Measurements from ENCODE around the gene RPL37A. TPM values are rescaled to one million over a fixed set of nuclear protein-coding genes. Genes with fewer than 3 reads are reported as not detected.

The RPL37A gene
- total RNA-seq, 2 experiments from 2014 or later, result 2,315 to 2,375 TPM

DNA sequence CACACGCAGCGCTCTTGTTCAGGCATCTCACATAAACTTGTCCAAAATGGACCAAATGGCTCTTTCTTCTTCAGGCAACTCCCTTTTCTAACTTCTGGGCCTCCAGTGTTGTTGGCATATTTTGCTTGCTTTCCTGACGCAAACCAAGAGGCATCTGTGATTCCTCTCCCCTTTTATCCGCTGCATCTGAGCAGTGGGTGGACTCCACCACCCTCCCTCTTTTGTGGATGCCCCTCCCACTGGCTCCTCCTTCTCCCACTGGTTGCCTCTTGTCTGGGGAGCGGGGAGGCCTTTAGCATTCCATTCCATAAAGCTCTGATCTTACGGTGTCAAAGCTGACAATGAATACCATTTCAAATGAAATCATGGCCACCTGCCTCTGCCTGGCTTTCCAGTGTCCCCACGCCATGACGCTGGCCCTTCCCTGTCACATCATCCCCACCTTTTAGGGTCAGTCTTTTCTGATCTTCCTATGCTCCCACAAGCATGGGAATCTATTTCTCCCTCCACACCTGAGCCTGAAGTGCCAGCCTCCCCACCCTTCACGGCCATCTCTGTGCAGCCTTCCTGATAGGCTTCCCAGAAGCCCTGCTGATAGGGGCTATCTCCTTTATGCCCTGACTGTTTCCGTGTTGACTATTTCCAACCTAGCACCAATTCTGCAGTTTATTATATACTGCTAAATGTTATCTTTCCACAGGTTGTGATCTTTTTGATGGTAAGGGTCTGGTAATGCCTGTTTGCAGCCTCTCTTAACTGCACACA lies 51.5 kb downstream of the RPL37A start:
- Mint-ChIP-seq H3K36me3 (no peaks in the 10 kb centered on the region), H3K9me3 (no peaks in the 10 kb centered on the region), H3K4me3 (no peak overlapping the region), H3K4me1 (peaks cover 6% of the 10 kb centered on the region), H3K27ac (no peak overlapping the region), H3K27me3 (peaks cover 18% of the 10 kb centered on the region)
- POLR2A ChIA-PET, result no interaction called here
- DNase-seq (no peak), ATAC-seq (ENCODE audit: low read depth) (no peak)

DNA sequence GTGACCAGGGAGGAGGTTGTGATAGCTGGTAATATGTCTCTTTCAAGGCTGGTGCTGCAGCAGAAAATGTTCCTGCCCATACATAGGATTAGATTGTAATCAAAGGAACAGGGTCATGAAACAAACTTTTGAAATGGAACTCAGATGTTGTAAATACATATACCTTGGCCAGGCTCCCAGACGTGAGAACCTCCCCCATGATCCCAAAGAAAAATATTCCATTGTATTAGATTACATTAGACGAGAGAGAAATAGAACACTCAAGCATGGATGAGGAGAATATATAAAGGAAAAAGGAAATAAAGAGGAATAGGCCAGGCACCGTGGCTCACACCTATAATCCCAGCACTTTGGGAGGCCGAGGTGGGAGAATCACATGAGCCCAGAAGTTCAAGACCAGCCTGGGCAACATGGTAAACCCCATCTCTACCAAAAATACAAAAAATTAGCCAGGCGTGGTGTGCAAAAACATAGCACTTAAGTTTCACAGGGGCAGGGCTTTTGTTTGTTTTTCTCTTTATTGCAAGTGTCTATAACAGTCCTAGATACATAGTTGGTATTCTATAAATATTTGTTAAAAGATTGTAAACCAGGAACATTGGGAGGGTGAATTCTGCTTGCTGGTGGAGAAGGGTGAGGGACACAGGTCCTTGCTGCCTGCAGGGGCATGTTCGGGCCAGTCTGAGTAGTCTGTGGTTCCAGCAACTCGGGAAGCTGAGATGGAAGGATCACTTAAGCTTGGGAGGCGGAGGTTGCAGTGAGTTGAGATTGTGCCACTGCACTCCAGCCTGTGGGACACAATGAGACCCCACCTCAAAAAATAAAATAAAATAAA lies 52.8 kb downstream of the RPL37A start:
- H3K9me3 Mint-ChIP-seq, result no peaks in the 10 kb centered on the region
- POLR2A ChIA-PET, result interaction anchor here (0.6 kb wide), 1 partner anchor 47 kb away, joined by 5 read pairs; no protein-coding TSS in a partner anchor
- no peaks in the 10 kb centered on the region for H3K36me3 Mint-ChIP-seq
- ATAC-seq (ENCODE audit: low read depth) (no peak), DNase-seq (no peak)
- peaks cover 12% of the 10 kb centered on the region for H3K27me3 Mint-ChIP-seq
- H3K27ac Mint-ChIP-seq, result no peak overlapping the region
- H3K4me3 Mint-ChIP-seq, result no peak overlapping the region
- peaks cover 11% of the 10 kb centered on the region for H3K4me1 Mint-ChIP-seq

GRCh38 chr2:216553093-216553478 lies 54.4 kb downstream of the RPL37A start:
- no peaks in the 10 kb centered on the region for H3K36me3 Mint-ChIP-seq
- H3K27ac Mint-ChIP-seq, result no peak overlapping the region
- peaks cover 4% of the 10 kb centered on the region for H3K27me3 Mint-ChIP-seq
- H3K4me1 Mint-ChIP-seq, result peaks cover 11% of the 10 kb centered on the region
- no peak overlapping the region for H3K4me3 Mint-ChIP-seq
- H3K9me3 Mint-ChIP-seq, result no peaks in the 10 kb centered on the region
- DNase-seq, result no peak
- POLR2A ChIA-PET, result no interaction called here
- ATAC-seq (ENCODE audit: low read depth), result no peak

Other genes starting within 250 kb of the RPL37A start
- not detected for gene MARCHF4, start 126.4 kb upstream of the RPL37A start, total RNA-seq
- gene SMARCAL1, start 86.4 kb upstream of the RPL37A start, total RNA-seq, result 10 to 100 TPM; 24.5 to 25.7 TPM
- 100 to 1,000 TPM in 1 of 2 experiments, 10 to 100 TPM in 1; 97.3 to 115 TPM for gene IGFBP2, start 134.6 kb downstream of the RPL37A start, total RNA-seq
- gene IGFBP5, start 196.7 kb downstream of the RPL37A start, total RNA-seq, result under 1 TPM; 0.08 to 0.14 TPM